Neural cell (in vitro differentiated cells): Measurements from ENCODE around the gene ADGRB2. TPM values are rescaled to one million over a fixed set of nuclear protein-coding genes. Genes with fewer than 3 reads are reported as not detected.

Source experiments
- H2AFZ ChIP-seq: fragments of 200-600, 300-800 bp; sonication (generic), shearing (Covaris generic); 2 replicates; pipeline ENCODE4 v1.6.0; 2014; ENCODE audit warnings: low read depth, mild to moderate bottlenecking, antibody characterized with exemption, low read length, moderate library complexity
- H3F3A ChIP-seq: fragments of 200-600 bp; shearing (Covaris generic); 2 replicates; pipeline ENCODE4 v1.6.1; 2016; ENCODE audit warnings: mild to moderate bottlenecking, moderate library complexity, mixed read lengths, antibody characterized with exemption, low read length; ENCODE audit not compliant: insufficient read depth, poor library complexity, severe bottlenecking
- H3K27ac ChIP-seq: fragments of 200-600, 300-800 bp; sonication (generic), shearing (Covaris generic); 2 replicates; pipeline ENCODE4 v1.5.1; 2014; ENCODE audit warnings: mild to moderate bottlenecking, low read length, moderate library complexity
- H3K27me3 ChIP-seq: fragments of 300-800, 200-600 bp; sonication (generic), shearing (Covaris generic); 2 replicates; pipeline ENCODE4 v1.6.0; 2014; ENCODE audit warnings: mild to moderate bottlenecking, low read depth, low read length, moderate library complexity; ENCODE audit not compliant: insufficient read depth
- H3K36me3 ChIP-seq: fragments of 300-800, 200-600 bp; sonication (generic), shearing (Covaris generic); 2 replicates; pipeline ENCODE4 v1.5.1; 2014; ENCODE audit warnings: mild to moderate bottlenecking, antibody characterized with exemption, low read length, moderate library complexity; ENCODE audit not compliant: insufficient read depth
- H3K4me2 ChIP-seq: fragments of 300-800, 200-600 bp; sonication (generic), shearing (Covaris generic); 2 replicates; pipeline ENCODE4 v1.6.0; 2014; ENCODE audit warnings: mild to moderate bottlenecking, low read length
- H3K4me3 ChIP-seq: fragments of 300-800, 200-600 bp; sonication (generic), shearing (Covaris generic); 2 replicates; pipeline ENCODE4 v1.5.1; 2014; ENCODE audit warnings: mild to moderate bottlenecking, low read length, moderate library complexity
- H3K79me2 ChIP-seq: fragments of 200-600 bp; shearing (Covaris generic); replicated peaks from 2 replicates; pipeline ENCODE4 v1.6.0; 2014; ENCODE audit warnings: mild to moderate bottlenecking, low read length, moderate library complexity; ENCODE audit not compliant: insufficient read depth
- H3K9ac ChIP-seq: fragments of 300-800, 200-600 bp; sonication (generic), shearing (Covaris generic); 2 replicates; pipeline ENCODE4 v1.6.1; 2016; ENCODE audit warnings: mild to moderate bottlenecking, low read length, mixed read lengths
- H3K9me2 ChIP-seq: fragments of 200-600 bp; shearing (Covaris generic); 2 replicates; pipeline ENCODE4 v1.6.1; 2016; ENCODE audit warnings: mild to moderate bottlenecking, low read length, mixed read lengths; ENCODE audit not compliant: insufficient read depth
- H3K9me3 ChIP-seq: fragments of 200-600, 300-800 bp; sonication (generic), shearing (Covaris generic); 2 replicates; pipeline ENCODE4 v1.6.1; 2016; ENCODE audit warnings: mild to moderate bottlenecking, mixed run types, low read length, moderate library complexity, mixed read lengths
- H4K20me1 ChIP-seq: fragments of 200-600 bp; shearing (Covaris generic); 2 replicates; pipeline ENCODE4 v1.6.1; 2016; ENCODE audit warnings: mild to moderate bottlenecking, mixed run types; ENCODE audit not compliant: insufficient read depth
- CTCF ChIP-seq: fragments of 450-650 bp; IDR thresholded peaks from 2 replicates; pipeline ENCODE4 v1.5.1; 2014; ENCODE audit warnings: antibody characterized with exemption, mild to moderate bottlenecking, moderate library complexity; ENCODE audit not compliant: poor library complexity, severe bottlenecking
- EP300 ChIP-seq: fragments of 450-650 bp; conservative IDR thresholded peaks from 2 replicates; pipeline ENCODE4 v1.6.1; 2014; ENCODE audit warnings: antibody characterized with exemption, mild to moderate bottlenecking, moderate library complexity; ENCODE audit not compliant: poor library complexity, severe bottlenecking
- EZH2 ChIP-seq: fragments of 200-600, 300-800 bp; shearing (Covaris generic), sonication (generic); IDR thresholded peaks from 2 replicates; pipeline ENCODE4 v1.6.1; 2014; ENCODE audit warnings: antibody characterized with exemption, low read length, borderline replicate concordance, mild to moderate bottlenecking; ENCODE audit not compliant: insufficient read depth, poor library complexity, severe bottlenecking
- MXI1 ChIP-seq: fragments of 450-650 bp; conservative IDR thresholded peaks from 2 replicates; pipeline ENCODE4 v1.6.1; 2014; ENCODE audit warnings: antibody characterized with exemption, mild to moderate bottlenecking; ENCODE audit not compliant: poor library complexity, severe bottlenecking
- POLR2AphosphoS5 ChIP-seq: IDR thresholded peaks from 2 replicates; pipeline ENCODE4 v1.6.1; 2012
- RAD21 ChIP-seq: fragments of 450-650 bp; conservative IDR thresholded peaks from 2 replicates; pipeline ENCODE4 v1.6.1; 2014; ENCODE audit warnings: antibody characterized with exemption, mild to moderate bottlenecking, moderate library complexity
- SMC3 ChIP-seq: fragments of 450-650 bp; conservative IDR thresholded peaks from 2 replicates; pipeline ENCODE4 v1.6.1; 2014; ENCODE audit warnings: antibody characterized with exemption, mild to moderate bottlenecking, moderate library complexity; ENCODE audit not compliant: poor library complexity
- TAF1 ChIP-seq: IDR thresholded peaks from 2 replicates; pipeline ENCODE4 v1.6.1; 2012; ENCODE audit warnings: low read depth
- polyA plus RNA-seq: library from polyadenylated mRNA; depleted of rRNA; stranded (reverse); fragments of >200 nt; gene quantifications from 2 replicates; pipeline ENCODE4 v1.2.3, GENCODE V29; 2014
- TF ChIP-seq, protein P1 (sequence below): IDR thresholded peaks from 2 replicates; pipeline ENCODE4 v1.6.1; 2012; ENCODE audit warnings: borderline replicate concordance

ADGRB2 gene
- polyA plus RNA-seq, 1 donor from 2014 or later = 45.0 TPM

GRCh38 chr1:31807273-31808048, 43.3 kb upstream of the ADGRB2 start:
- Histone ChIP-seq H3K9ac (no peak overlapping the region), H2AFZ (no peak overlapping the region), H3F3A (no peaks in the 10 kb centered on the region), H3K4me2 (no peak overlapping the region), H3K27ac (no peak overlapping the region), H3K9me3 (no peaks in the 10 kb centered on the region), H3K79me2 (no peaks in the 10 kb centered on the region), H3K9me2 (no peaks in the 10 kb centered on the region), H3K27me3 (no peaks in the 10 kb centered on the region), H4K20me1 (no peaks in the 10 kb centered on the region), H3K36me3 (no peaks in the 10 kb centered on the region), H3K4me3 (no peak overlapping the region)
- TF ChIP-seq RAD21 (no peak), CTCF (no peak), MXI1 (no peak), EP300 (no peak), TAF1 (no peak), EZH2 (no peak), POLR2AphosphoS5 (no peak), SMC3 (no peak)
- TF ChIP-seq, protein P1, sequence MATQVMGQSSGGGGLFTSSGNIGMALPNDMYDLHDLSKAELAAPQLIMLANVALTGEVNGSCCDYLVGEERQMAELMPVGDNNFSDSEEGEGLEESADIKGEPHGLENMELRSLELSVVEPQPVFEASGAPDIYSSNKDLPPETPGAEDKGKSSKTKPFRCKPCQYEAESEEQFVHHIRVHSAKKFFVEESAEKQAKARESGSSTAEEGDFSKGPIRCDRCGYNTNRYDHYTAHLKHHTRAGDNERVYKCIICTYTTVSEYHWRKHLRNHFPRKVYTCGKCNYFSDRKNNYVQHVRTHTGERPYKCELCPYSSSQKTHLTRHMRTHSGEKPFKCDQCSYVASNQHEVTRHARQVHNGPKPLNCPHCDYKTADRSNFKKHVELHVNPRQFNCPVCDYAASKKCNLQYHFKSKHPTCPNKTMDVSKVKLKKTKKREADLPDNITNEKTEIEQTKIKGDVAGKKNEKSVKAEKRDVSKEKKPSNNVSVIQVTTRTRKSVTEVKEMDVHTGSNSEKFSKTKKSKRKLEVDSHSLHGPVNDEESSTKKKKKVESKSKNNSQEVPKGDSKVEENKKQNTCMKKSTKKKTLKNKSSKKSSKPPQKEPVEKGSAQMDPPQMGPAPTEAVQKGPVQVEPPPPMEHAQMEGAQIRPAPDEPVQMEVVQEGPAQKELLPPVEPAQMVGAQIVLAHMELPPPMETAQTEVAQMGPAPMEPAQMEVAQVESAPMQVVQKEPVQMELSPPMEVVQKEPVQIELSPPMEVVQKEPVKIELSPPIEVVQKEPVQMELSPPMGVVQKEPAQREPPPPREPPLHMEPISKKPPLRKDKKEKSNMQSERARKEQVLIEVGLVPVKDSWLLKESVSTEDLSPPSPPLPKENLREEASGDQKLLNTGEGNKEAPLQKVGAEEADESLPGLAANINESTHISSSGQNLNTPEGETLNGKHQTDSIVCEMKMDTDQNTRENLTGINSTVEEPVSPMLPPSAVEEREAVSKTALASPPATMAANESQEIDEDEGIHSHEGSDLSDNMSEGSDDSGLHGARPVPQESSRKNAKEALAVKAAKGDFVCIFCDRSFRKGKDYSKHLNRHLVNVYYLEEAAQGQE = no peak

DNA sequence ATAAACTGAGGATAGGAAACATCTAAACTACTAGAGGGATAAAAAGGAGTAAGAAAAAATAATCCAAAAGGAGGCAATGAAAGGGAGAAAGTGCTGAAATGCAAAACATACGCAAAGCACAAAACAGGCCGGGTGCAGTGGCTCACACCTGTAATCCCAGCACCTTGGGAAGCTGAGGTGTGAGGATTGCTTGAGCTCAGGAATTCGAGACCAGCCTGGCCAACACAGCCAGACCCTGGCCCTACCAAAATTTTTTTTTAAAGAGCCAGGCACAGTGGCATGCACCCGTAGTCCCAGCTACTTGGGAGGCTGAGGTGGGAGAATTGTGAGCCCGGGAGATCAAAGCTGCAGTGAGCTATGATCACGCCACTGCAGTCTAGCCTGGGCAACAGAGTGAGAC, 41.2 kb upstream of the ADGRB2 start:
- no peaks in the 10 kb centered on the region for H3K36me3 ChIP-seq
- H3K4me3 ChIP-seq = no peak overlapping the region
- H3K9ac ChIP-seq = no peak overlapping the region
- no peaks in the 10 kb centered on the region for H3F3A ChIP-seq
- no peak overlapping the region for H2AFZ ChIP-seq
- no peaks in the 10 kb centered on the region for H3K27me3 ChIP-seq
- no peaks in the 10 kb centered on the region for H3K79me2 ChIP-seq
- no peak for TF ChIP-seq EP300
- TF ChIP-seq EZH2 = no peak
- TF ChIP-seq, protein P1 = no peak
- no peak for TF ChIP-seq RAD21
- TF ChIP-seq SMC3 = no peak
- no peak for TF ChIP-seq MXI1
- no peak for TF ChIP-seq POLR2AphosphoS5
- TF ChIP-seq CTCF = no peak
- no peak for TF ChIP-seq TAF1
- no peak overlapping the region for H3K27ac ChIP-seq
- no peaks in the 10 kb centered on the region for H3K9me2 ChIP-seq
- no peaks in the 10 kb centered on the region for H4K20me1 ChIP-seq
- H3K9me3 ChIP-seq = no peaks in the 10 kb centered on the region
- no peak overlapping the region for H3K4me2 ChIP-seq
